GM21619 (cell line): Measurements from ENCODE around the gene FUCA2.
"Not testable (repeated sequence)": the region's sequence is repeated elsewhere in the genome, so short reads cannot be mapped to it uniquely, and the experiment has no call there.

Experiments used
- ATAC-seq: cut with Tn5 transposase; IDR thresholded peaks from one replicate; pipeline ENCODE4 v1.9.1; 2021; ENCODE audit not compliant: unreplicated experiment

FUCA2 gene

GRCh38 chr6:143505111-143505510 is 6.4 kb downstream of the FUCA2 start:
- no peak for ATAC-seq

GRCh38 chr6:143504369-143504768 is 7.2 kb downstream of the FUCA2 start:
- no peak for ATAC-seq

DNA sequence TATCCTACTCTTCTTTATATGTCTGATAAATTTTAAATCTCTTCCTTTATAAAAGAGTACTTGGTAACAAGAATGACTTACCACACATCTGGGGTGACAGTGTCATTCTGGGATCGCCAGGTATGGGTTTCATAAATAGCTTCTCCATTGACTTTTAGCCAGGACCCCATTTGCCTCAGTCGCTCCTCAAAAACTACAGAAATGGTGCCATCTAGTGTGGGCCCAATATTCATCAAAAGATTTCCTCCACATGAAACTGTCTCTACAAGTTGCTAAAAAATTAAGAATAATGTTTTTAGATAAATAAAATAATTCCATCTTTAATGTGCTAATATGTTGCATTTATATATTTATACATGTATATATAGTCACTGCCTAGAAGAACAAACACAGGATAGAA is 9.7 kb downstream of the FUCA2 start:
- ATAC-seq, result no peak

GRCh38 chr6:143498428-143498827 is 13.1 kb downstream of the FUCA2 start:
- no peak for ATAC-seq

GRCh38 chr6:143496974-143497373 is 14.5 kb downstream of the FUCA2 start:
- ATAC-seq, result no peak

GRCh38 chr6:143490775-143491174 is 20.7 kb downstream of the FUCA2 start:
- no peak for ATAC-seq

DNA sequence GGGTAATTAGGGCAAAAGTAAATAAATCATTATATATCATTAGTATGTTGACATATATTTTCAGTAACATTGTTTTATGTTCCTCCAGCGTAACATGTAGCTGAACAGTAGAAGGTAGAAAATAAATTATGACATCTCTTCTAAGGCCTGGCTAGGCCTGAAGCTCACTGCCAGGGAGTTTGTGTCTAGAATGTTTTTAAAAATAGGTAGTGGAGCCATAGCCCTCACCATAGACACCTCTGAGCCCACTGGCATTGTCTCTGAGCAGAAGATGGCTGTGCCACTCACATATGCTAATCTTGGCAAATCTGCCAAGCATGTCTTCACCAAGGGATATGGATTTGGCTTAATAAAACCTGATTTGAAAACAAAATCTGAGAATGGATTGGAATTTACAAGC is 21.3 kb downstream of the FUCA2 start:
- ATAC-seq, result no peak

DNA sequence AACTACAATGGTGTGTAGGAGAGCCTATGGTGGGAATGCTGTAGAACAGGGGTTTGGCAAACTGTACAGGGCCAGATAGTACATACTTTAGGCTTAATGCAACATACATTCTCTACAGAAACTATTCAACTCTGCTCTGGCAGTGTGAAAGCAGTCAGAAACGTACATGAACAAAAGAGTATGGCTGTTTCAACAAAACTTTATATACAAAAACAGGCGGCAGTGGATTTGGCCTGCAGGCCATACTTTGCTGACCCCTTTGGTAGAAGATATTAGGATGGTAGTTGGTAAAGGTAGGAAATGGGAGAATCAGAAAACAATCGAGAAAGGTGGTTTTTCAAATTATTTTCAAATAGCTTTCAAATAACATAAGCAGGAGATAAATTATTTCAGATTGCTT is 24.8 kb downstream of the FUCA2 start:
- ATAC-seq, result no peak

DNA sequence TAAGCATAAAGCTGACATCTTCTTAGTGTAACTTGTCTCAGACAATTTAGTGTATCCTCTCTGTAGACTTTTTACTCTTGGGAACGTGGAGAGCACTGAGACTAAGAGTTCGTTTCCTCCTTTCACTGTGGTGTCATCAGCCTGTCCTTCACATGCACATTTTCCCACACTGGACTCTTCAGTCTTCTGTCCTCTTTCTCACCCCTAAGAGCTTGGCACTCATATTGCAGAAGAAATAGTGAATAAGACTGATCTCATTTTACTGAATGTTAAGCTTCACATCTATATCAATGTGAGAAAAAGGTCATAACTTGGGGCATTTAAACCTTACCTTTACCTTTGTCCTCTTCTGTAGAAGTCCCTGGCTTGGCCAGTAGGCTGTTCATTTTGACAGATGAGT is 25.6 kb downstream of the FUCA2 start:
- ATAC-seq, result no peak

DNA sequence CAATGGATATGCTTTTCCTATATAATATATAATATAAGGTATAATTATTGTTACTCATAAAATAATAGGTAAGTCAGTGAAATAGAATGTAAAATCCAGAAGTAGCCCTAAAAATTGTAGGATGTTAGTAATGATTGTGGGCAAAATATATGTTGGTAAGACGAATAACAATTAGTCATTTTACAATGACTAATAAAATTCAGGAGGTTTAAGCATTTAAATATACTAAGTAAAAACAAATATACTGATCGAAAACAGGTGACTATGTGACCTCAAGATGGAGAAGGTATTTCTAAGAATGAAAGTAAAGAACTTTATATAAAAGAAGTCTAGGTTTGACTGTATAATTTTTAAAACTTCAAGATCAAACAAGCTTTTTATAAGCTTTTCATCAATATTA is 28.9 kb downstream of the FUCA2 start:
- ATAC-seq, result no peak

DNA sequence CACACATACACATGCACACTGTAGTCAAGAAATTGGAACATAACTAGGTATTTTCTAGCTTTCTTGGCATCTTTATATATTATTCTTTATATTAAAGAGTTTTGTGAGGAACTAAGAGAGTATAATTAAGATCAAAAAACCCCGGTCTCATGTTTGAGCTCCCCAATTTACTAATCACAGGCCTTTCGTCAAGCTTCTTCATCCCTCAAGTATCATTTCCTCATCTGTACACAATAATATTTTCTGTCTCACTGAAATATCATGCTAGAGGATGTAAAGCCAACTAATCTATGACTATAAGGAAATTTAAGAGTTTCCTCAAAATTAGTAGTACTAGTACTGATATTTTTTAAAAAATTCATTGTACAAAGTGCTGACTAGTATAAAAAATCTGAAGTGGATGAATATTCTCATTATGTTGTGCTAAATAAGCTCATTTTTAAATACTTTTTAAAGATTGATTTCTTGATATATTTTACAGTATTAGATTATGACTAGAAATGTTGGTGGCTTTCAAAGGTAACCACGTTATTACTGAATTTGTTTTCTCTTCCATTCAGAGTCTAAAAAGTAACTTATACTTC is 32.9 kb downstream of the FUCA2 start:
- ATAC-seq, result peak; percentile 53

DNA sequence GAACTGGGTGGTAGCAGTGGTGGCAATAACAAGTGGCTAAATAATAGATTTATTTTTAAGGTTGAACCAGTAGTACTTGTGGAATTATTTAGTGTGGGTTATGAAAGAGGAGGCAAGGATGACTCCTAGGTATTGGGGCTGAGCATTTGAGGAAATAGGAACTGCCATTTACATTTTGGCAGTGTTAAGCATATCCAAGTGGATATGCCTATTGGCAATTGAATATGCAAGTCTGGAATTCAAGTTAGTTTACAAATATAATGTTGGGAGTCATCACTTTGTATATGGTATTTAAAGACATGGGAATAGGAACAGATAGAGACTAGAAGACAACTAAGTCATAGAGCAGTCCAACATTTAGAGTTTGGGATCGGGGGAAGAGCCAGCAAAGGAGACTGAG is 35.0 kb downstream of the FUCA2 start:
- ATAC-seq, result no peak

GRCh38 chr6:143471822-143472221 is 39.7 kb downstream of the FUCA2 start:
- no peak for ATAC-seq

DNA sequence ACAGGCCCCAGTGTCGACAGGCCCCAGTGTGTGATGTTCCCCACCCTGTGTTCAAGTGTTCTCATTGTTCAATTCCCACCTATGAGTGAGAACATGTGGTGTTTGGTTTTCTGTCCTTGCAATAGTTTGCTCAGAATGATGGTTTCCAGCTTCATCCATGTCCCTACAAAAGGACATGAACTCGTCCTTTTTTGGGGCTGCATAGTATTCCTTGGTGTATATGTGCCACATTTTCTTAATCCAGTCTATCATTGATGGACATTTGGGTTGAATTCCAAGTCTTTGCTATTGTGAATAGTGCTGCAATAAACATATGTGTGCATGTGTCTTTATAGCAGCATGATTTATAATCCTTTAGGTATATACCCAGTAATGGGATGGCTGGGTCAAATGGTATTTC is 42.7 kb downstream of the FUCA2 start:
- not testable (repeated sequence) for ATAC-seq

DNA sequence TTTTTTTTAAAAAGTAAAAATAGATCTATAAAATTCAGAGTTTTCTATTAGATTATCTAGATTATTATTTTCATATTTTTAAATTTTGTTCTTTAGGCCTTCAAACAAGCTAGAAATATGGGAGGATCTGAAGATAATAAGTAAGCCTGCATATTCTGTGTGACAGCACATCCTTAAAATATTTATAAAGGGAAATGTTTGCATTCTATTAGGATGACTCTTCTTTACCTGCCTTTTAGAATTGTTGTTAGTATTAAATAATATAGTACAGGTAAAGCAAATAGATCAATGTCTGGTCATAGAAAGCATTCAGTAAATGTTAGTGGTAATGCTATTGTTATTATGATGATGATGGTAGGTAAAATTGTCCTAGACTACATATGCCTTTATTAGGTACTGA is 43.5 kb downstream of the FUCA2 start:
- no peak for ATAC-seq

DNA sequence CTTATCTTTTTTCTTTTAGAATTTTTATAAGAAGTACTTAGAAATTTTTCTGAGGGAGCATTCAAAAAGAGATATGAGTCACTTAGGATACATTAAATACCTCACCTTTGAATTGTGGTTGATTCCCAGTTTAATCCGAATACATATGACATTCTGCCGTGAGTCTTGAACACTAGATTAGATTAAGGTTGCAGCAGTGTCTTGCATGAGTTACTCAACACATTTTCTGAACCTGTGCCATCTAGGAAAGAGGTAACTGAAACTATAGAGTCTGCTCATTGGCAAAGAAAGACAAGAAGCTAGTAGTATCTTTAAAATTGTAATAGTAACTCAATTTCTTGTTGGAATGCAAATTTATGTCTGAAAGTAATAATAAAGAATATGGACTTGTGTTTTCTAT is 46.0 kb downstream of the FUCA2 start:
- ATAC-seq, result no peak

- no peak for ATAC-seq
Measured at GRCh38 chr6:143457563-143458359, 53.8 kb downstream of the FUCA2 start.

DNA sequence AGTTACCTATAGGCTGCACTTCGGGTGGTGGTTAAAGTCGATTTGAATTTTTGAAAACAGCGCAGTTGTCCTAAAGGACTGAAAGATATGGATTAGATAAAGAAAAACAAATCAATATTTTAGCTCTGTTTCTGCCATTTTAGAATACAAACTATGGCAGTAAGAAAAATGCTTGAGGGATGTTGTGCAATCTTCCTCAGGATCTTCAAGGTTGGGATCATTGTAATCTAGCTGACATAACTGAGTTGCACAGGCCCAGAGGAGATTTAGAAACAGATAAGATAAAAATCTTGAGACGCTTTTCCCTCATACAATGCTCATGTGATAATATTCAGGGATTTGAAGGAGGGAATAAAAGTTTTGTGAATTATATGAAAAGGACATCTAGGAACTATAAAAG is 60.0 kb downstream of the FUCA2 start:
- no peak for ATAC-seq

- peak; percentile 93 for ATAC-seq
Measured at GRCh38 chr6:143450453-143451371, 60.8 kb downstream of the FUCA2 start, which contains the start of the genes ADAT2 and PEX3. TSS of gene ADAT2 (minus strand) at chr6:143450695. CDS start at chr6:143450658, 37 bp downstream. TSS of gene PEX3 (plus strand) at chr6:143450805. CDS start at chr6:143451043, 238 bp downstream.

DNA sequence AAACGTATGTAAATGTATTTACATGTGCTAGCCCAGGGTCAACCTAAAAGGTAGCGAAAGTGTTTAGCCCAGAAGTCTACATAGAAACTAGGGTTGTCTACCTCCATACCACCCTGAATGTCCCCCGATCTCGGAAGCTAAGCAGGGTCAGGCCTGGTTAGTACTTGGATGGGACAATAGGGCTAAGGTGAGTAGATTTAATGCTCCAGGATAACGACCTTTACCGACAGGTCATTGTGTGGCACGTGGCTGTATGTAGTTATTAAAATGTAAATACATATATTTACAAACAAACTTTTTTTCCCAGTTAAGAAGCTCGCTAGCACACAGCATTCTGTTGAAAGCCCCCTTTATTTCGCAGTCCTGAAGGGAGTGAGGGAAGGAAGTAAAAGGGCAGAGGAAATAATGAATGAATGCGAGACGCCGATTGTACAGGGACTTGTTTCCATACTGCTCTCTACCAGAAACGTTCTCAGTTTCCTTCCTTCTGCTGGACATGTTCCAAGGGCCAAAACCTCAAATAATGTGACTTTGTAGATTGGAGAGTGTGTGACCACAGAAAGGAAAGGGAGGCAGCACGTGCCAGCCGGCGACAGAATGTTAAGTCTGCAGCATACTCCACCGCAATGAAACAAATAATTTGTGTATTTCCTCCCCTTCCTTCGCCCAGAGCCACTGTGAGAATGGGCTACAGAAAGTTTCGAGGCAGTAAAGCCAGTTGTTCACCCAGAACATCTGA is 61.6 kb downstream of the FUCA2 start:
- peak; percentile 3 for ATAC-seq
